Measurements from ENCODE around the gene SGK1. TPM values are rescaled to one million over a fixed set of nuclear protein-coding genes. Genes with fewer than 3 reads are reported as not detected.

Gene SGK1
- total RNA-seq, 1 experiment from 2014 or later = 7.8 TPM

DNA sequence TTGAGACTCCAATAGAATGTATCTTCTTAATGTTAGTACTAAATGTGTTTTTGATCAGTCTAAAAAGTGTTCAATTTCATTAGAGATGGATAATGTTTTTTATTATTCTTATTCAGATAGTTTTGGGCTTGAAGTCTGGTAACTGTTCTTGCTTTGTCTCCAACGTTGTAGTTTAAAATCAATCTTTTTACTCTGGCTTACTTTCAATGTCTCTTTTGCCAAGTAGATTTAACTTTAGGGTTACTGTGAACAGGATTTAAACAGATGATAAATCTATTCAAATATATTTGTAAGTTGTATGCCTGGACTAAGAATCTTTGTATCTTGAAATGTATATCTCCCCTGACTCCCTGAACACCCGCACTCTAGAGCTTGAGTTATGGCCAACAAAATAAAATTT, 51.1 kb downstream of the SGK1 start:
- H3K4me1 ChIP-seq (ENCODE audit: insufficient read depth, low read length) = peaks cover 3% of the 10 kb centered on the region; the same call in 1 of the 2 replicates
- no peaks in the 10 kb centered on the region for H3K9me3 Mint-ChIP-seq
- no peak overlapping the region for H2AFZ ChIP-seq (ENCODE audit: low read length)
- H3K18ac ChIP-seq (ENCODE audit: insufficient read length, low read depth, low read length) = no peak overlapping the region
- H2BK15ac ChIP-seq (ENCODE audit: low read depth, low read length) = no peak overlapping the region
- H2BK12ac ChIP-seq (ENCODE audit: insufficient read length, low read depth, low read length) = no peak overlapping the region
- TF ChIP-seq, protein P1, sequence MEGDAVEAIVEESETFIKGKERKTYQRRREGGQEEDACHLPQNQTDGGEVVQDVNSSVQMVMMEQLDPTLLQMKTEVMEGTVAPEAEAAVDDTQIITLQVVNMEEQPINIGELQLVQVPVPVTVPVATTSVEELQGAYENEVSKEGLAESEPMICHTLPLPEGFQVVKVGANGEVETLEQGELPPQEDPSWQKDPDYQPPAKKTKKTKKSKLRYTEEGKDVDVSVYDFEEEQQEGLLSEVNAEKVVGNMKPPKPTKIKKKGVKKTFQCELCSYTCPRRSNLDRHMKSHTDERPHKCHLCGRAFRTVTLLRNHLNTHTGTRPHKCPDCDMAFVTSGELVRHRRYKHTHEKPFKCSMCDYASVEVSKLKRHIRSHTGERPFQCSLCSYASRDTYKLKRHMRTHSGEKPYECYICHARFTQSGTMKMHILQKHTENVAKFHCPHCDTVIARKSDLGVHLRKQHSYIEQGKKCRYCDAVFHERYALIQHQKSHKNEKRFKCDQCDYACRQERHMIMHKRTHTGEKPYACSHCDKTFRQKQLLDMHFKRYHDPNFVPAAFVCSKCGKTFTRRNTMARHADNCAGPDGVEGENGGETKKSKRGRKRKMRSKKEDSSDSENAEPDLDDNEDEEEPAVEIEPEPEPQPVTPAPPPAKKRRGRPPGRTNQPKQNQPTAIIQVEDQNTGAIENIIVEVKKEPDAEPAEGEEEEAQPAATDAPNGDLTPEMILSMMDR (conservative IDR thresholded peaks at IDR 0.05) = no peak
- no peak overlapping the region for H4K5ac ChIP-seq (ENCODE audit: insufficient read length, low read depth, low read length)
- H4K8ac ChIP-seq (replicated peaks; ENCODE audit: insufficient read length, low read depth, low read length) = no peak overlapping the region
- no peak overlapping the region for H3K4me3 Mint-ChIP-seq
- no peak overlapping the region for H3K27ac ChIP-seq (ENCODE audit: insufficient read length, low read depth, low read length)
- DNase-seq = no peak
- H4K91ac ChIP-seq (ENCODE audit: insufficient read length, low read depth, low read length) = no peak overlapping the region
- no peaks in the 10 kb centered on the region for H3K79me2 ChIP-seq (ENCODE audit: insufficient read depth, low read length)
- H3K4me2 ChIP-seq (ENCODE audit: insufficient read depth, insufficient read length, low read length) = no peak overlapping the region
- no peak overlapping the region for H2BK5ac ChIP-seq (ENCODE audit: insufficient read length, low read length)
- H3K4me1 Mint-ChIP-seq = peaks cover 8 to 14% of the 10 kb centered on the region in 2 experiments
- H3K27me3 Mint-ChIP-seq (ENCODE audit: low read depth) = no peaks in the 10 kb centered on the region
- WGBS (ENCODE audit: extremely low coverage, insufficient read length, low lambda C conversion rate) = no CpG with 5 or more reads among the region's 2 CpGs
- H2BK120ac ChIP-seq (ENCODE audit: low read depth, low read length, poor library complexity, severe bottlenecking) = no peak overlapping the region
- H3K23me2 ChIP-seq (ENCODE audit: insufficient read length, low read depth, low read length, poor library complexity, severe bottlenecking) = no peaks in the 10 kb centered on the region
- no peak overlapping the region for H2AK5ac ChIP-seq (ENCODE audit: insufficient read length, low read length)
- no peak overlapping the region for H3K4ac ChIP-seq (ENCODE audit: low read depth, low read length)
- H3K27me3 ChIP-seq (ENCODE audit: insufficient read depth, low read length) = no peaks in the 10 kb centered on the region
- H3T11ph ChIP-seq (ENCODE audit: low read length) = no peak overlapping the region
- no peak overlapping the region for H3K14ac ChIP-seq (ENCODE audit: insufficient read depth, low read length)
- H3K9me3 ChIP-seq (ENCODE audit: control insufficient read depth, low read depth, low read length) = no peaks in the 10 kb centered on the region
- H3K56ac ChIP-seq (ENCODE audit: insufficient read length, low read depth, low read length) = no peak overlapping the region
- no peaks in the 10 kb centered on the region for H4K20me1 ChIP-seq (ENCODE audit: control insufficient read depth, insufficient read depth, insufficient read length)
- H3K36me3 Mint-ChIP-seq (ENCODE audit: insufficient read depth in 1 of 3, low read depth in 3 of 3) = no peaks in the 10 kb centered on the region
- H3K9ac ChIP-seq (ENCODE audit: extremely low read depth, insufficient read length, low read length) = no peak overlapping the region
- no peak overlapping the region for H2BK20ac ChIP-seq (ENCODE audit: low read depth, low read length, poor library complexity, severe bottlenecking)
- no peak overlapping the region for H3K23ac ChIP-seq (ENCODE audit: insufficient read length, low read depth, low read length)
- no peaks in the 10 kb centered on the region for H3K79me1 ChIP-seq (ENCODE audit: insufficient read depth, low read depth, low read length, poor library complexity, severe bottlenecking)
- peak overlapping the region in 1 of 3 experiments; percentile 45; a peak in 1 of 7 replicates for H3K27ac Mint-ChIP-seq
